ENCODE results near the gene GNS. TPM values are rescaled to one million over a fixed set of nuclear protein-coding genes. Genes with fewer than 3 reads are reported as not detected.

The GNS gene
- total RNA-seq, 1 experiment from 2014 or later, result 26.0 TPM

GRCh38 chr12:64707926-64708325 is 51.3 kb downstream of the GNS start:
- no peaks in the 10 kb centered on the region; a peak in 2 of 7 replicates for H3K36me3 Mint-ChIP-seq (ENCODE audit: insufficient read depth in 1 of 3, low read depth in 3 of 3)
- H3K79me1 ChIP-seq (ENCODE audit: insufficient read depth, low read depth, low read length, poor library complexity, severe bottlenecking), result no peaks in the 10 kb centered on the region

More at GRCh38 chr12:64707926-64708325, 51.3 kb downstream of the GNS start:
- Mint-ChIP-seq H3K27me3 (ENCODE audit: low read depth) (no peaks in the 10 kb centered on the region), H3K27ac (0 out of 7 replicates have a peak overlapping the region, but pooled peaks of 1 of the 3 experiments have one; percentile 51), H3K4me3 (no peak overlapping the region), H3K4me1 (no peaks in the 10 kb centered on the region), H3K9me3 (no peaks in the 10 kb centered on the region)
- H3K18ac ChIP-seq (ENCODE audit: insufficient read length, low read depth, low read length), result no peak overlapping the region
- H3T11ph ChIP-seq (ENCODE audit: low read length), result no peak overlapping the region
- H4K8ac ChIP-seq (replicated peaks; ENCODE audit: insufficient read length, low read depth, low read length), result no peak overlapping the region
- H2AFZ ChIP-seq (ENCODE audit: low read length), result no peak overlapping the region
- no peak for TF ChIP-seq CTCF (conservative IDR thresholded peaks at IDR 0.05)
- no peak overlapping the region for H2BK12ac ChIP-seq (ENCODE audit: insufficient read length, low read depth, low read length)
- no peak overlapping the region for H3K27ac ChIP-seq (ENCODE audit: insufficient read length, low read depth, low read length)
- H3K4ac ChIP-seq (ENCODE audit: low read depth, low read length), result no peak overlapping the region
- H3K23me2 ChIP-seq (ENCODE audit: insufficient read length, low read depth, low read length, poor library complexity, severe bottlenecking), result no peaks in the 10 kb centered on the region
- no peak for DNase-seq
- no peak overlapping the region for H3K56ac ChIP-seq (ENCODE audit: insufficient read length, low read depth, low read length)
- no peak overlapping the region for H3K9ac ChIP-seq (ENCODE audit: extremely low read depth, insufficient read length, low read length)
- no peak overlapping the region for H2BK120ac ChIP-seq (ENCODE audit: low read depth, low read length, poor library complexity, severe bottlenecking)
- H2BK15ac ChIP-seq (ENCODE audit: low read depth, low read length), result no peak overlapping the region
- no peaks in the 10 kb centered on the region for H3K27me3 ChIP-seq (ENCODE audit: insufficient read depth, low read length)
- no peak overlapping the region for H3K23ac ChIP-seq (ENCODE audit: insufficient read length, low read depth, low read length)
- H4K5ac ChIP-seq (ENCODE audit: insufficient read length, low read depth, low read length), result no peak overlapping the region
- H3K79me2 ChIP-seq (ENCODE audit: insufficient read depth, low read length), result no peaks in the 10 kb centered on the region
- H3K9me3 ChIP-seq (ENCODE audit: control insufficient read depth, low read depth, low read length), result no peaks in the 10 kb centered on the region
- no peak overlapping the region for H2AK5ac ChIP-seq (ENCODE audit: insufficient read length, low read length)
- no peak overlapping the region for H3K14ac ChIP-seq (ENCODE audit: insufficient read depth, low read length)
- no peaks in the 10 kb centered on the region for H4K20me1 ChIP-seq (ENCODE audit: control insufficient read depth, insufficient read depth, insufficient read length)
- H3K4me1 ChIP-seq (ENCODE audit: insufficient read depth, low read length), result no peaks in the 10 kb centered on the region
- no peak overlapping the region for H4K91ac ChIP-seq (ENCODE audit: insufficient read length, low read depth, low read length)
- H2BK20ac ChIP-seq (ENCODE audit: low read depth, low read length, poor library complexity, severe bottlenecking), result no peak overlapping the region
- H2BK5ac ChIP-seq (ENCODE audit: insufficient read length, low read length), result no peak overlapping the region
- no peak overlapping the region for H3K4me2 ChIP-seq (ENCODE audit: insufficient read depth, insufficient read length, low read length)
- WGBS (ENCODE audit: extremely low coverage, insufficient read length, low lambda C conversion rate), result no CpG with 5 or more reads among the region's 2 CpGs
